H9 (cell line): ENCODE data around the gene MCF2L2. TPM values are rescaled to one million over a fixed set of nuclear protein-coding genes. Genes with fewer than 3 reads are reported as not detected.

ENCODE experiments used
- DNase-seq: peaks from one replicate; pipeline ENCODE4 v3.0.0-alpha.2; 2017
- H2AFZ ChIP-seq: one replicate; pipeline ENCODE4 v1.6.1; 2013; ENCODE audit warnings: mild to moderate bottlenecking, low read length, control low read depth, moderate library complexity
- H2AK5ac ChIP-seq: 2 replicates; pipeline ENCODE4 v1.6.1; 2013; ENCODE audit warnings: low read length, control low read depth, mixed read lengths; ENCODE audit not compliant: insufficient read length
- H2BK120ac ChIP-seq: one replicate; pipeline ENCODE4 v1.6.1; 2013; ENCODE audit warnings: low read depth, mild to moderate bottlenecking, low read length, control low read depth, inconsistent platforms; ENCODE audit not compliant: poor library complexity, severe bottlenecking
- H2BK12ac ChIP-seq: 2 replicates; pipeline ENCODE4 v1.6.1; 2013; ENCODE audit warnings: low read length, control low read depth, mixed read lengths, low read depth; ENCODE audit not compliant: insufficient read length
- H2BK15ac ChIP-seq: 2 replicates; pipeline ENCODE4 v1.6.1; 2013; ENCODE audit warnings: low read depth, low read length, control low read depth
- H2BK20ac ChIP-seq: one replicate; pipeline ENCODE4 v1.6.1; 2013; ENCODE audit warnings: low read depth, mild to moderate bottlenecking, low read length, control low read depth, inconsistent platforms; ENCODE audit not compliant: poor library complexity, severe bottlenecking
- H2BK5ac ChIP-seq: 2 replicates; pipeline ENCODE4 v1.6.1; 2013; ENCODE audit warnings: low read length, control low read depth, mixed read lengths; ENCODE audit not compliant: insufficient read length
- H3K14ac ChIP-seq: 2 replicates; pipeline ENCODE4 v1.6.1; 2013; ENCODE audit warnings: low read length, control low read depth; ENCODE audit not compliant: insufficient read depth
- H3K18ac ChIP-seq: 2 replicates; pipeline ENCODE4 v1.6.1; 2013; ENCODE audit warnings: low read depth, mild to moderate bottlenecking, mixed read lengths, low read length, control low read depth; ENCODE audit not compliant: insufficient read length
- H3K23ac ChIP-seq: 2 replicates; pipeline ENCODE4 v1.6.1; 2013; ENCODE audit warnings: low read length, control low read depth, mixed read lengths, low read depth; ENCODE audit not compliant: insufficient read length
- H3K23me2 ChIP-seq: 2 replicates; pipeline ENCODE4 v1.6.1; 2013; ENCODE audit warnings: low read depth, mild to moderate bottlenecking, mixed read lengths, low read length, control low read depth; ENCODE audit not compliant: insufficient read length, poor library complexity, severe bottlenecking
- H3K27ac ChIP-seq: 2 replicates; pipeline ENCODE4 v1.5.1; 2013; ENCODE audit warnings: low read length, control low read depth, mixed read lengths, low read depth; ENCODE audit not compliant: insufficient read length
- H3K27me3 ChIP-seq: 2 replicates; pipeline ENCODE4 v1.6.1; 2013; ENCODE audit warnings: low read length, control low read depth, inconsistent platforms; ENCODE audit not compliant: insufficient read depth
- H3K4ac ChIP-seq: 2 replicates; pipeline ENCODE4 v1.6.1; 2013; ENCODE audit warnings: low read depth, mild to moderate bottlenecking, control low read depth, inconsistent platforms, low read length, moderate library complexity
- H3K4me1 ChIP-seq: 2 replicates; pipeline ENCODE4 v1.6.1; 2013; ENCODE audit warnings: low read length, control low read depth, inconsistent platforms; ENCODE audit not compliant: insufficient read depth
- H3K4me2 ChIP-seq: 2 replicates; pipeline ENCODE4 v1.6.1; 2013; ENCODE audit warnings: low read length, control low read depth, mixed read lengths; ENCODE audit not compliant: insufficient read length, insufficient read depth
- H3K56ac ChIP-seq: 2 replicates; pipeline ENCODE4 v1.6.1; 2013; ENCODE audit warnings: low read depth, mild to moderate bottlenecking, mixed read lengths, low read length, control low read depth; ENCODE audit not compliant: insufficient read length
- H3K79me1 ChIP-seq: 2 replicates; pipeline ENCODE4 v1.6.1; 2013; ENCODE audit warnings: low read depth, mild to moderate bottlenecking, moderate library complexity, low read length, control low read depth, inconsistent platforms; ENCODE audit not compliant: insufficient read depth, poor library complexity, severe bottlenecking
- H3K79me2 ChIP-seq: 2 replicates; pipeline ENCODE4 v1.6.1; 2013; ENCODE audit warnings: low read length, control low read depth, inconsistent platforms; ENCODE audit not compliant: insufficient read depth
- H3K9ac ChIP-seq: 2 replicates; pipeline ENCODE4 v1.6.1; 2013; ENCODE audit warnings: low read length, control low read depth, mixed read lengths; ENCODE audit not compliant: insufficient read length; ENCODE audit errors: extremely low read depth
- H3K9me3 ChIP-seq: one replicate; pipeline ENCODE4 v1.6.1; 2013; ENCODE audit warnings: low read depth, low read length, inconsistent platforms; ENCODE audit not compliant: control insufficient read depth
- H3T11ph ChIP-seq: one replicate; pipeline ENCODE4 v1.6.1; 2013; ENCODE audit warnings: mild to moderate bottlenecking, low read length, control low read depth, inconsistent platforms
- H4K20me1 ChIP-seq: one replicate; pipeline ENCODE4 v1.6.1; 2013; ENCODE audit not compliant: control insufficient read depth, insufficient read length, insufficient read depth
- H4K5ac ChIP-seq: 2 replicates; pipeline ENCODE4 v1.6.1; 2013; ENCODE audit warnings: low read depth, mild to moderate bottlenecking, mixed read lengths, low read length, control low read depth; ENCODE audit not compliant: insufficient read length
- H4K8ac ChIP-seq: replicated peaks from 2 replicates; pipeline ENCODE4 v1.6.1; 2013; ENCODE audit warnings: low read length, control low read depth, mixed read lengths, low read depth; ENCODE audit not compliant: insufficient read length
- H4K91ac ChIP-seq: 2 replicates; pipeline ENCODE4 v1.6.1; 2013; ENCODE audit warnings: low read depth, mild to moderate bottlenecking, moderate library complexity, mixed read lengths, low read length, control low read depth; ENCODE audit not compliant: insufficient read length
- H3K27ac Mint-ChIP-seq, 3 experiments: 2 replicates in 2 of 3; 3 replicates in 1 of 3; pipeline ENCODE4 v1.8.0; 2020 to 2021; ENCODE audit warnings: mixed read lengths in 3 of 3, mild to moderate bottlenecking in 1 of 3, moderate library complexity in 1 of 3
- H3K27me3 Mint-ChIP-seq: 2 replicates; pipeline ENCODE4 v1.8.0; 2021; ENCODE audit warnings: low read depth, mild to moderate bottlenecking, moderate library complexity, mixed read lengths
- H3K36me3 Mint-ChIP-seq, 3 experiments: 2 replicates in 2 of 3; 3 replicates in 1 of 3; pipeline ENCODE4 v1.8.0; 2020 to 2021; ENCODE audit warnings: low read depth in 3 of 3, mixed read lengths in 3 of 3; ENCODE audit not compliant: insufficient read depth in 1 of 3
- H3K4me1 Mint-ChIP-seq, 2 experiments: 2 replicates each; pipeline ENCODE4 v1.8.0; 2020; ENCODE audit warnings: mixed read lengths in 2 of 2
- H3K4me3 Mint-ChIP-seq, 2 experiments: 2 replicates in 1 of 2; 3 replicates in 1 of 2; pipeline ENCODE4 v1.8.0; 2020 to 2021; ENCODE audit warnings: mild to moderate bottlenecking in 2 of 2, mixed read lengths in 2 of 2, moderate library complexity in 1 of 2
- H3K9me3 Mint-ChIP-seq, 2 experiments: 2 replicates in 1 of 2; 3 replicates in 1 of 2; pipeline ENCODE4 v1.8.0; 2020; ENCODE audit warnings: mild to moderate bottlenecking in 2 of 2, mixed read lengths in 2 of 2, moderate library complexity in 1 of 2
- WGBS: extraction: QIAGEN DNeasy Blood & Tissue Kit; methylation state at CpG from one replicate; pipeline ENCODE4 v1.1.7; 2013; ENCODE audit warnings: missing lambda C conversion rate, low lambda C conversion rate, mixed read lengths; ENCODE audit not compliant: insufficient read length; ENCODE audit errors: extremely low coverage; 5-methylcytosine and 5-hydroxymethylcytosine counted together
- total RNA-seq: library from RNA; stranded (reverse); gene quantifications from 2 replicates; pipeline ENCODE4 v1.2.1, GENCODE V29; 2021
- TF ChIP-seq, protein P1 (sequence below): fragments of 200-600 bp; sonication (generic); conservative IDR thresholded peaks from 3 replicates; pipeline ENCODE4 v1.8.0; 2021; ENCODE audit warnings: antibody characterized with exemption, mild to moderate bottlenecking

MCF2L2 gene
- total RNA-seq, 1 experiment from 2014 or later = 6.4 TPM

DNA sequence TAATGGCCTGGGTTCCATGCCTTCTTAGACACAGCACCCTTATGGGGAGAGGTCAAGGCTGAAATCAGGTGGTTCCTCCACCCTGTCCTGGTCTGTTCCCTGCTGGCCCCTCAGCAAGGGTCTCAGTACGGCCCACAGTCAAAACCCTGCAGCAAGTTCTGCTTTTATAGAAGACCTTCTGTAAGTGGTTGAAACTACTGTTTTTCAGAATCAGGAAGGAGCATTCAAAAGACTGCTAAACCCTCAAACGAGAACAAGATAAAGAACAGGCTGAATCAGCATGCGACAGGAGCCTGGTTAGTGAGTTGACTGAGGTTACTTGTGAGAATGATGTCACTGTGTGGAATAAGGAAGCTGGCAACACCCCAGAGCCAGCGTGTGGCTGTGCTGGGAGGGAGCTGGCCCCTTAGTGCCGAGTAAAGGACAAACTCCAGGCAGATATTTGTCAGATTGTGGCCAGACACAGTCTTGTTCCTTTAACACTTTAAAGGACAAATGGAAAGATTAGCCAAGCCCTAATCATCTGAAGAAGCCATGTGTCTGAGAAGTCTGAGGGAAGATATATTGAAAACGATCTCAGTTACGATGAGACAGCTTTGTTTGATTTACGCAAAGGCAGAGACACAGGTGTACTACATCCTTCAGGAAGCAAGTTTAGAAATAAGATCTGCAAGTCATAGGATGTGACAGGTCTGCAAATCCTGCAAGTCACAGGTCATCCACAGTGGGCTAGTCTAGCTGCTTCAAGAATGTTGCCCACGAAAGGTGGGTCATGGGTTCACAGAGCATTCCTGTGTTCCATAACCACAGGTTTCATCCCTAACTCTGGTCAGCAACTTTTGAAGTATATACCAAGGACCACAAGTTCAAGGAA is 121.4 kb downstream of the MCF2L2 start:
- H3K36me3 Mint-ChIP-seq = peaks cover 0 to 19% (median 5%) of the 10 kb centered on the region in 3 experiments; a peak in 6 of 7 replicates
- Histone ChIP-seq H2AFZ (no peak overlapping the region), H3K56ac (no peak overlapping the region)

More for the DNA sequence above, 121.4 kb downstream of the MCF2L2 start:
- no peak overlapping the region for H3T11ph ChIP-seq
- Mint-ChIP-seq H3K9me3 (no peaks in the 10 kb centered on the region), H3K4me3 (no peak overlapping the region), H3K4me1 (peaks cover 3 to 4% of the 10 kb centered on the region in 2 experiments; a peak in 2 of 4 replicates), H3K27ac (no peak overlapping the region), H3K27me3 (no peaks in the 10 kb centered on the region)
- no peak overlapping the region for H3K4ac ChIP-seq
- no peak overlapping the region for H3K27ac ChIP-seq
- WGBS = no CpG with 5 or more reads among the region's 9 CpGs
- no peak overlapping the region for H4K8ac ChIP-seq
- no peak overlapping the region for H3K23ac ChIP-seq
- H3K14ac ChIP-seq = no peak overlapping the region
- H2BK12ac ChIP-seq = no peak overlapping the region
- no peaks in the 10 kb centered on the region for H3K79me2 ChIP-seq
- no peak for DNase-seq
- H2BK15ac ChIP-seq = no peak overlapping the region
- H4K20me1 ChIP-seq = no peaks in the 10 kb centered on the region
- TF ChIP-seq, protein P1, sequence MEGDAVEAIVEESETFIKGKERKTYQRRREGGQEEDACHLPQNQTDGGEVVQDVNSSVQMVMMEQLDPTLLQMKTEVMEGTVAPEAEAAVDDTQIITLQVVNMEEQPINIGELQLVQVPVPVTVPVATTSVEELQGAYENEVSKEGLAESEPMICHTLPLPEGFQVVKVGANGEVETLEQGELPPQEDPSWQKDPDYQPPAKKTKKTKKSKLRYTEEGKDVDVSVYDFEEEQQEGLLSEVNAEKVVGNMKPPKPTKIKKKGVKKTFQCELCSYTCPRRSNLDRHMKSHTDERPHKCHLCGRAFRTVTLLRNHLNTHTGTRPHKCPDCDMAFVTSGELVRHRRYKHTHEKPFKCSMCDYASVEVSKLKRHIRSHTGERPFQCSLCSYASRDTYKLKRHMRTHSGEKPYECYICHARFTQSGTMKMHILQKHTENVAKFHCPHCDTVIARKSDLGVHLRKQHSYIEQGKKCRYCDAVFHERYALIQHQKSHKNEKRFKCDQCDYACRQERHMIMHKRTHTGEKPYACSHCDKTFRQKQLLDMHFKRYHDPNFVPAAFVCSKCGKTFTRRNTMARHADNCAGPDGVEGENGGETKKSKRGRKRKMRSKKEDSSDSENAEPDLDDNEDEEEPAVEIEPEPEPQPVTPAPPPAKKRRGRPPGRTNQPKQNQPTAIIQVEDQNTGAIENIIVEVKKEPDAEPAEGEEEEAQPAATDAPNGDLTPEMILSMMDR = no peak
- H3K23me2 ChIP-seq = no peaks in the 10 kb centered on the region
- no peak overlapping the region for H2BK120ac ChIP-seq
- no peak overlapping the region for H3K9ac ChIP-seq
- H4K91ac ChIP-seq = no peak overlapping the region
- no peak overlapping the region for H3K18ac ChIP-seq
- no peaks in the 10 kb centered on the region for H3K27me3 ChIP-seq
- H3K9me3 ChIP-seq = no peaks in the 10 kb centered on the region
- H3K4me1 ChIP-seq = no peaks in the 10 kb centered on the region
- no peak overlapping the region for H3K4me2 ChIP-seq
- H3K79me1 ChIP-seq = no peaks in the 10 kb centered on the region
- H2BK5ac ChIP-seq = no peak overlapping the region
- no peak overlapping the region for H4K5ac ChIP-seq
- no peak overlapping the region for H2BK20ac ChIP-seq
- no peak overlapping the region for H2AK5ac ChIP-seq
